ENCODE data around the gene TMEM9.

TMEM9 gene

DNA sequence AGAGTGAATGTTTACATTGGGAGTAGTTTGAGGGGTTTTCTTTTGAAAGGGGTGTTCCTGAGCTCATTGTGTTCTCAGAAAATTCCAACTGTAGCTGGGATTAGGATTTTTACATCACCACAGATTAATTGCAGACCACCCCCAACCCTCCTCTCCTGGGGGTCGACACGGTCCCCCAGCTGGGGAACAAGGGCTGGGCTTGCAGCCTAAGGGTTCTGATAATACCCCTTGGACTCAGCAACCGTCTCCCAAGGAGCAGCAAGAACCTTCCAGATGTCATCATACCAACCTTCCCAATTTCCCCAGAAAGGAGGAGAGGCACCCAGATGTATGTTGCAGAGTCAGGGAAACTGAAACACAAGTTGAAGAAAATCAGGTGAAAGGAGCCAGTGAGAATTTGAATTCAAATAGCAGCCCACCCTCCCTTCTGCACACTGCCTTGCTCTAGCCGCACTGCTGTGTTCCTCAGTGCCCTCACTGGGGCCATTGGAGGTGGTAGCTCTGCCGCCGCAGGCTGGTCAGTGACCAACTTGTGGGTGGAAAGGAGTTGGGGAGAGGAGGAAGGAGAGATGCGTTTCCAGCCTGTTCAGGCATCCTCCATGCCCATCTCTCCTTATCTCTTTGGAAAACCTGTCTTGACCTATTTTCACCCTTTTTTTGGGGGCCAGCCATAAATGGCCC, 21.7 kb upstream of the TMEM9 start:
- TF ChIP-seq, protein P1, sequence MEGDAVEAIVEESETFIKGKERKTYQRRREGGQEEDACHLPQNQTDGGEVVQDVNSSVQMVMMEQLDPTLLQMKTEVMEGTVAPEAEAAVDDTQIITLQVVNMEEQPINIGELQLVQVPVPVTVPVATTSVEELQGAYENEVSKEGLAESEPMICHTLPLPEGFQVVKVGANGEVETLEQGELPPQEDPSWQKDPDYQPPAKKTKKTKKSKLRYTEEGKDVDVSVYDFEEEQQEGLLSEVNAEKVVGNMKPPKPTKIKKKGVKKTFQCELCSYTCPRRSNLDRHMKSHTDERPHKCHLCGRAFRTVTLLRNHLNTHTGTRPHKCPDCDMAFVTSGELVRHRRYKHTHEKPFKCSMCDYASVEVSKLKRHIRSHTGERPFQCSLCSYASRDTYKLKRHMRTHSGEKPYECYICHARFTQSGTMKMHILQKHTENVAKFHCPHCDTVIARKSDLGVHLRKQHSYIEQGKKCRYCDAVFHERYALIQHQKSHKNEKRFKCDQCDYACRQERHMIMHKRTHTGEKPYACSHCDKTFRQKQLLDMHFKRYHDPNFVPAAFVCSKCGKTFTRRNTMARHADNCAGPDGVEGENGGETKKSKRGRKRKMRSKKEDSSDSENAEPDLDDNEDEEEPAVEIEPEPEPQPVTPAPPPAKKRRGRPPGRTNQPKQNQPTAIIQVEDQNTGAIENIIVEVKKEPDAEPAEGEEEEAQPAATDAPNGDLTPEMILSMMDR (IDR thresholded peaks at IDR 0.05; ENCODE audit: low read depth, low read length, missing control alignments) = no peak

GRCh38 chr1:201173736-201174135, 19.5 kb upstream of the TMEM9 start:
- DNase-seq (ENCODE audit: low read depth) = no peak
- no peak overlapping the region for H3K4me3 ChIP-seq (ENCODE audit: low read depth, low read length)
- TF ChIP-seq, protein P1 (IDR thresholded peaks at IDR 0.05; ENCODE audit: low read depth, low read length, missing control alignments) = no peak

More for the DNA sequence above, 21.7 kb upstream of the TMEM9 start:
- no peak overlapping the region for H3K4me3 ChIP-seq (ENCODE audit: low read depth, low read length)
- no peak for DNase-seq (ENCODE audit: low read depth)

DNA sequence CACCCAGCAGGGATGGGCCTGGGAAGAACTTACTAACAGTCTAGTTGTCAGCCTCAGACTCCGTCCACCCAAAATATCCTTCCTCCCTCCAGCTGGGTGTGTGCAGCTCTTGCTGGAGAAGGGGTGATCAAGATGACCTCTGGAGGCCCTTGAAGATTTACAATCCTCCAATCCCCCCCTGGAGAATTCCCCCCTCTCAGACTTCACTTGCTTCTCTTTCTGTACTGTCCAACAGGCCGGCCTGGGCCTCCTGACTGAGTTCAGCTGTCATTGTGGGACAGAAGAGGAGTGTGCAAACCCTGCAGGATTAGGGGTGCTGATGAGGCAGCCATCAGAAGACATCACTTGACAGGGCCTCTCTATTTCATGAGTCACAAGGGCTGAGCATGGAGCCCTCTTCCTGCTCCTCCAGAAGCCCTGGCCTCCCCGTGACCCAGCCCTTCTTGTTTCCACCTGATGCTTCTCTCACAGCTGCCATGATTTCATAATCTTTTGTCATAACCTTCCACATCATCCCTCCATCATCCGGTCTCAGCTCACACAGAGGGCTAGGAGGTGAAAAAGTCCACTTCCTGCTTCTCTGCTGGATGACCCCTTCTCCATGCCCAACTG, 18.8 kb upstream of the TMEM9 start:
- no peak for DNase-seq (ENCODE audit: low read depth)
- no peak overlapping the region for H3K4me3 ChIP-seq (ENCODE audit: low read depth, low read length)
- TF ChIP-seq, protein P1 (IDR thresholded peaks at IDR 0.05; ENCODE audit: low read depth, low read length, missing control alignments) = no peak

DNA sequence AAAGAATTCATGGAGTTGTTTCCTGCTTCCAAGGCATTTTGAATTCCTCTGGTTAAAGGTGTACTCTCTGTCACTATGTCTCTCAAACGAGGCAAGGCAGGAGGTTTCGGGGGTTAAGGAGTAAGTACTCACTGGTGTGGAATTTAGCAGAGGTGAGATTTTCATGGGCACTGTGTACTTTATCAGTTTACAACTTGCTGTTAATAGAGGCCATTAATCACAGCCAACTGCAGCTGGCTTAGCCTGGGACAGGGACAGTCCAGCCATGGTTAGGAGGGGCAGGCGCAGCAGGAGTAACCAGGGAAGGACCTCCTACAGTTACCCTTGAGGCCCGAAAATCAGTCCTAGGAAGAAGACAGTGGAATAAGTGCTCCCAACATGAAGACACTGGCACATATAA, 18.1 kb upstream of the TMEM9 start:
- DNase-seq (ENCODE audit: low read depth) = no peak

GRCh38 chr1:201171063-201172036, 17.1 kb upstream of the TMEM9 start:
- DNase-seq (ENCODE audit: low read depth) = no peak
- TF ChIP-seq, protein P1 (IDR thresholded peaks at IDR 0.05; ENCODE audit: low read depth, low read length, missing control alignments) = peak; percentile 52
- peak overlapping the region; percentile 59 for H3K4me3 ChIP-seq (ENCODE audit: low read depth, low read length)

More for the DNA sequence above, 18.1 kb upstream of the TMEM9 start:
- H3K4me3 ChIP-seq (ENCODE audit: low read depth, low read length) = no peak overlapping the region
- TF ChIP-seq, protein P1 (IDR thresholded peaks at IDR 0.05; ENCODE audit: low read depth, low read length, missing control alignments) = no peak

- TF ChIP-seq, protein P1 (IDR thresholded peaks at IDR 0.05; ENCODE audit: low read depth, low read length, missing control alignments) = no peak
- peak overlapping the region; percentile 59 for H3K4me3 ChIP-seq (ENCODE audit: low read depth, low read length)
- peak; percentile 64 for DNase-seq (ENCODE audit: low read depth)
These were observed 16.3 kb upstream of the TMEM9 start for GRCh38 chr1:201170533-201171062.

All from GM12864 (cell line).